Hepatocyte (in vitro differentiated cells): ENCODE measurements around the gene SP110. TPM values are rescaled to one million over a fixed set of nuclear protein-coding genes. Genes with fewer than 3 reads are reported as not detected.
A peak's percentile ranks its signal among the peaks of the same experiment; 100 is the strongest.
"Not testable (repeated sequence)": the region's sequence is repeated elsewhere in the genome, so short reads cannot be mapped to it uniquely, and the experiment has no call there.

Experiments used
- DNase-seq: peaks from one replicate; pipeline ENCODE4 v3.0.0-alpha.2; 2016; ENCODE audit warnings: low spot score
- H2AFZ ChIP-seq: fragments of 200-600 bp; sonication (generic); 2 replicates; pipeline ENCODE4 v1.6.0; 2016; ENCODE audit warnings: antibody characterized with exemption, mild to moderate bottlenecking
- H3K27ac ChIP-seq: fragments of 200-600 bp; sonication (generic); 2 replicates; pipeline ENCODE4 v1.5.1; 2016; ENCODE audit warnings: mild to moderate bottlenecking
- H3K27me3 ChIP-seq: fragments of 200-600 bp; sonication (generic); 2 replicates; pipeline ENCODE4 v1.6.1; 2016
- H3K36me3 ChIP-seq: fragments of 200-600 bp; sonication (generic); replicated peaks from 2 replicates; pipeline ENCODE4 v1.5.1; 2016; ENCODE audit warnings: low read depth; ENCODE audit not compliant: insufficient read depth
- H3K4me1 ChIP-seq: fragments of 200-600 bp; sonication (generic); 2 replicates; pipeline ENCODE4 v1.5.1; 2016; ENCODE audit warnings: mild to moderate bottlenecking, moderate library complexity; ENCODE audit not compliant: insufficient read depth
- H3K4me2 ChIP-seq: fragments of 200-600 bp; sonication (generic); 2 replicates; pipeline ENCODE4 v1.6.0; 2016
- H3K4me3 ChIP-seq: fragments of 200-600 bp; sonication (generic); 2 replicates; pipeline ENCODE4 v1.5.1; 2016; ENCODE audit warnings: mild to moderate bottlenecking
- H3K79me2 ChIP-seq: fragments of 200-600 bp; sonication (generic); 2 replicates; pipeline ENCODE4 v1.6.0; 2017; ENCODE audit warnings: mild to moderate bottlenecking
- H3K9me2 ChIP-seq: fragments of 200-600 bp; sonication (generic); replicated peaks from 2 replicates; pipeline ENCODE4 v1.6.0; 2017; ENCODE audit warnings: mild to moderate bottlenecking; ENCODE audit not compliant: insufficient read depth
- H3K9me3 ChIP-seq: fragments of 200-600 bp; sonication (generic); 2 replicates; pipeline ENCODE4 v1.5.1; 2016; ENCODE audit warnings: low read depth, mild to moderate bottlenecking
- H4K20me1 ChIP-seq: fragments of 200-600 bp; sonication (generic); 2 replicates; pipeline ENCODE4 v1.6.0; 2016; ENCODE audit warnings: mild to moderate bottlenecking; ENCODE audit not compliant: insufficient read depth, poor library complexity, severe bottlenecking
- CTCF ChIP-seq: fragments of 200-600 bp; sonication (generic); IDR thresholded peaks from 2 replicates; pipeline ENCODE4 v1.5.1; 2016; ENCODE audit warnings: antibody characterized with exemption, mild to moderate bottlenecking; ENCODE audit not compliant: poor library complexity
- EZH2 ChIP-seq: fragments of 200-600 bp; sonication (generic); IDR thresholded peaks from 2 replicates; pipeline ENCODE4 v1.6.1; 2016; ENCODE audit warnings: antibody characterized with exemption, mild to moderate bottlenecking, borderline replicate concordance
- EZH2phosphoT487 ChIP-seq: fragments of 200-600 bp; sonication (generic); IDR thresholded peaks from one replicate; pipeline ENCODE4 v1.6.1; 2018; ENCODE audit warnings: antibody characterized with exemption, mild to moderate bottlenecking, low read depth, moderate library complexity; ENCODE audit not compliant: unreplicated experiment, severe bottlenecking
- WGBS: methylation state at CpG from one replicate; pipeline ENCODE4 v1.1.6; 2016; ENCODE audit warnings: low lambda C conversion rate; ENCODE audit errors: missing lambda C conversion rate; 5-methylcytosine and 5-hydroxymethylcytosine counted together
- polyA plus RNA-seq: library from polyadenylated mRNA; unstranded; fragments of >200 nt; fragmentation: Nextera tagmentation; extraction: Ambion mirVana; gene quantifications from 2 replicates; pipeline ENCODE4 v1.2.1, GENCODE V29; 2016
- total RNA-seq: library from RNA; depleted of rRNA; stranded (reverse); fragments of >200 nt; gene quantifications from 2 replicates; pipeline ENCODE4 v1.2.3, GENCODE V29; 2014

SP110 gene
- total and polyA plus RNA-seq, 2 experiments from 2014 or later, result 10.9 to 15.9 TPM

DNA sequence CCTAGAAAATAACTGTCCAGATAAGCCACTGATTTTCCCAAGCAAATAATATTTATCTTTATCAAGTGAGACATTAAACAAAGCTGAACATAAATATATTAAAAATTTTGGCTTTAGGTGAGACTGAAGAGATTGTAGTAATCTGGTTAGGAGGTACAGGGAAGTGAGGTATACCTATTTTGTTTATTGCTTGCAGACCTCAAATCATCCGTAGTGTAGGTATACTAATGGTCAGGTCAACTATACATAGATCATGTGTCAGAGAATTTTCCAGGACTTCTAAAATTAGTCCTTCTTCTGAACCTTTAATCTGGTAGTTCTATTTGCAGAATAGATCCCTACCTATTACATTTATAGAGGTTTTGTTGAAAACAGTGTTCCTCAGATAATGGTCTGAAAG lies 47.3 kb upstream of the SP110 start:
- Histone ChIP-seq H2AFZ (no peak overlapping the region), H3K9me3 (no peaks in the 10 kb centered on the region), H3K9me2 (no peaks in the 10 kb centered on the region), H3K79me2 (no peaks in the 10 kb centered on the region), H3K27me3 (no peaks in the 10 kb centered on the region), H3K4me3 (no peak overlapping the region), H3K36me3 (no peaks in the 10 kb centered on the region), H4K20me1 (no peaks in the 10 kb centered on the region), H3K4me2 (no peak overlapping the region), H3K27ac (no peak overlapping the region), H3K4me1 (no peaks in the 10 kb centered on the region)
- 92% methylated on average over 1 of the region's 1 CpG for WGBS
- DNase-seq, result no peak
- TF ChIP-seq EZH2phosphoT487 (no peak), CTCF (no peak), EZH2 (no peak)

- Histone ChIP-seq H3K27me3 (no peaks in the 10 kb centered on the region), H3K27ac (no peak overlapping the region), H2AFZ (no peak overlapping the region), H4K20me1 (no peaks in the 10 kb centered on the region), H3K36me3 (no peaks in the 10 kb centered on the region), H3K9me2 (no peaks in the 10 kb centered on the region), H3K4me1 (no peaks in the 10 kb centered on the region), H3K79me2 (no peaks in the 10 kb centered on the region), H3K4me3 (no peak overlapping the region), H3K4me2 (no peak overlapping the region), H3K9me3 (no peaks in the 10 kb centered on the region)
- DNase-seq, result no peak
- 80% methylated on average over 4 of the region's 4 CpGs for WGBS
- TF ChIP-seq EZH2phosphoT487, result no peak
- no peak for TF ChIP-seq EZH2
- TF ChIP-seq CTCF, result no peak
Observed at GRCh38 chr2:230266638-230267037, 46.9 kb upstream of the SP110 start.

DNA sequence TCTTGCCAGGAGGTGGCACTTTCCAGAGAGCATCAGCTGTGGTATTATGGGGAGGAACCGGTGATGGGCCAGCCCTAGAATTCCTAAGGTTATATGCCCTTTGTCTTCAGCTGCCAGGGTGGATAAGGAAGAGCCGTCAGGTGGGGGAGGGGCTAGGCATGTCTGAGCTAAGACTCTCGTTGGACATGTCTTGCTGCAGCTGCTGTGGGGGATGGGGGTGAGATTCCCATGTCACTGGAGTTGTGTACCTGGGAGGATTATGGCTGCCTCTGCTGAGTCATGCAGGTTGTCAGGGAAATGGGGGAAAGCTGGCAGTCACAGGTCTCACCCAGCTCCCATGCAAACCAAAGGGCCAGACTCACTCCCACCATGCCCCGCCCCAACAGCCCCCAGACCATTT lies 45.2 kb upstream of the SP110 start:
- H3K36me3 ChIP-seq, H3K4me1 ChIP-seq, H4K20me1 ChIP-seq, H3K4me3 ChIP-seq, H3K4me2 ChIP-seq, H3K9me3 ChIP-seq, H3K9me2 ChIP-seq, H2AFZ ChIP-seq, H3K27me3 ChIP-seq, H3K27ac ChIP-seq, H3K79me2 ChIP-seq: not testable (repeated sequence)
- peak; percentile 62 for DNase-seq
- 59% methylated on average over 4 of the region's 4 CpGs for WGBS

- Histone ChIP-seq H3K27ac (no peak overlapping the region), H4K20me1 (no peaks in the 10 kb centered on the region), H3K9me3 (no peaks in the 10 kb centered on the region), H3K36me3 (no peaks in the 10 kb centered on the region), H3K4me2 (no peak overlapping the region), H3K4me1 (no peaks in the 10 kb centered on the region), H2AFZ (no peak overlapping the region), H3K79me2 (no peaks in the 10 kb centered on the region), H3K9me2 (no peaks in the 10 kb centered on the region), H3K27me3 (no peaks in the 10 kb centered on the region), H3K4me3 (no peak overlapping the region)
- no peak for TF ChIP-seq EZH2phosphoT487
- no peak for TF ChIP-seq CTCF
- TF ChIP-seq EZH2, result no peak
- 95% methylated on average over 5 of the region's 5 CpGs for WGBS
- no peak for DNase-seq
Observed at GRCh38 chr2:230262246-230262645, 42.5 kb upstream of the SP110 start.
